Smooth muscle cell (in vitro differentiated cells): ENCODE measurements around the gene LELP1. TPM values are rescaled to one million over a fixed set of nuclear protein-coding genes. Genes with fewer than 3 reads are reported as not detected.
"Not testable (repeated sequence)": the region's sequence is repeated elsewhere in the genome, so short reads cannot be mapped to it uniquely, and the experiment has no call there.

Experiments
- DNase-seq: peaks from one replicate; lab custom pipeline; 2025; ENCODE audit not compliant: unreplicated experiment; lab: John Stamatoyannopoulos, UW
- H2AFZ ChIP-seq: fragments of 200-600 bp; sonication (generic); 2 replicates; pipeline ENCODE4 v1.6.0; 2016; ENCODE audit warnings: antibody characterized with exemption, low read depth, mild to moderate bottlenecking
- H3F3A ChIP-seq: fragments of 200-600 bp; sonication (generic); 2 replicates; pipeline ENCODE4 v1.6.0; 2017; ENCODE audit warnings: antibody characterized with exemption, low read depth
- H3K27ac ChIP-seq: fragments of 200-600 bp; sonication (generic); 2 replicates; pipeline ENCODE4 v1.5.1; 2016; ENCODE audit warnings: low read depth, mild to moderate bottlenecking
- H3K27me3 ChIP-seq: fragments of 200-600 bp; sonication (generic); 2 replicates; pipeline ENCODE4 v1.6.1; 2016; ENCODE audit warnings: low read depth, mild to moderate bottlenecking
- H3K36me3 ChIP-seq: fragments of 200-600 bp; sonication (generic); 2 replicates; pipeline ENCODE4 v1.5.1; 2016; ENCODE audit warnings: low read depth
- H3K4me1 ChIP-seq: fragments of 200-600 bp; sonication (generic); 2 replicates; pipeline ENCODE4 v1.5.1; 2016; ENCODE audit warnings: low read depth
- H3K4me2 ChIP-seq: fragments of 200-600 bp; sonication (generic); 2 replicates; pipeline ENCODE4 v1.6.0; 2016; ENCODE audit warnings: mild to moderate bottlenecking
- H3K4me3 ChIP-seq: fragments of 200-600 bp; sonication (generic); 2 replicates; pipeline ENCODE4 v1.5.1; 2016; ENCODE audit warnings: mild to moderate bottlenecking
- H3K79me2 ChIP-seq: fragments of 200-600 bp; sonication (generic); 2 replicates; pipeline ENCODE4 v1.6.0; 2016; ENCODE audit warnings: low read depth, mild to moderate bottlenecking
- H3K9ac ChIP-seq: fragments of 200-600 bp; sonication (generic); 2 replicates; pipeline ENCODE4 v1.6.0; 2016; ENCODE audit warnings: low read depth
- H3K9me3 ChIP-seq: fragments of 200-600 bp; sonication (generic); replicated peaks from 2 replicates; pipeline ENCODE4 v1.5.1; 2016; ENCODE audit warnings: low read depth
- H4K20me1 ChIP-seq: fragments of 200-600 bp; sonication (generic); 2 replicates; pipeline ENCODE4 v1.6.0; 2016; ENCODE audit warnings: low read depth
- CTCF ChIP-seq: fragments of 200-600 bp; sonication (generic); IDR thresholded peaks from 2 replicates; pipeline ENCODE4 v1.5.1; 2017; ENCODE audit warnings: borderline replicate concordance, mild to moderate bottlenecking, antibody characterized with exemption; ENCODE audit not compliant: insufficient read depth, poor library complexity, severe bottlenecking
- WGBS: methylation state at CpG from one replicate; pipeline ENCODE4 v1.1.7; 2016; ENCODE audit warnings: low lambda C conversion rate; 5-methylcytosine and 5-hydroxymethylcytosine counted together
- polyA plus RNA-seq: library from polyadenylated mRNA; unstranded; fragments of >200 nt; fragmentation: Nextera tagmentation; extraction: Ambion mirVana; gene quantifications from 2 replicates; pipeline ENCODE4 v1.2.1, GENCODE V29; 2016
- total RNA-seq: library from RNA; depleted of rRNA; stranded (reverse); fragments of >200 nt; gene quantifications from 2 replicates; pipeline ENCODE4 v1.2.3, GENCODE V29; 2014

Gene LELP1
- total and polyA plus RNA-seq, 2 experiments from 2014 or later, result not detected

- H3K36me3 ChIP-seq, H2AFZ ChIP-seq: not testable (repeated sequence)
Observed at GRCh38 chr1:153223040-153223891, 20.0 kb downstream of the LELP1 start.

GRCh38 chr1:153227810-153228209, 24.6 kb downstream of the LELP1 start:
- Histone ChIP-seq H3K27ac (no peak overlapping the region), H3F3A (no peaks in the 10 kb centered on the region), H2AFZ (no peak overlapping the region), H3K27me3 (no peaks in the 10 kb centered on the region), H3K79me2 (no peaks in the 10 kb centered on the region), H3K9ac (no peak overlapping the region), H3K9me3 (no peaks in the 10 kb centered on the region), H3K4me1 (no peaks in the 10 kb centered on the region), H4K20me1 (no peaks in the 10 kb centered on the region), H3K4me3 (no peak overlapping the region), H3K4me2 (no peak overlapping the region), H3K36me3 (no peaks in the 10 kb centered on the region)
- no peak for DNase-seq
- TF ChIP-seq CTCF, result no peak
- WGBS, result 66% methylated on average over 2 of the region's 2 CpGs

More at GRCh38 chr1:153223040-153223891, 20.0 kb downstream of the LELP1 start:
- not testable (repeated sequence) for H3K4me2 ChIP-seq, H3F3A ChIP-seq, DNase-seq, H3K4me1 ChIP-seq, H3K79me2 ChIP-seq, H4K20me1 ChIP-seq, H3K27ac ChIP-seq, H3K9ac ChIP-seq, H3K9me3 ChIP-seq, H3K4me3 ChIP-seq, H3K27me3 ChIP-seq
- TF ChIP-seq CTCF, result peak; percentile 49
- 59% methylated on average over 16 of the region's 16 CpGs for WGBS

GRCh38 chr1:153228491-153228890, 25.3 kb downstream of the LELP1 start:
- no peak overlapping the region for H3K4me2 ChIP-seq
- no peak overlapping the region for H3K9ac ChIP-seq
- no peaks in the 10 kb centered on the region for H3K9me3 ChIP-seq
- H3K36me3 ChIP-seq, result no peaks in the 10 kb centered on the region
- H3K4me1 ChIP-seq, result no peaks in the 10 kb centered on the region
- TF ChIP-seq CTCF, result no peak
- H4K20me1 ChIP-seq, result no peaks in the 10 kb centered on the region
- H3K4me3 ChIP-seq, result no peak overlapping the region
- H3K27ac ChIP-seq, result no peak overlapping the region
- no peak for DNase-seq
- no peaks in the 10 kb centered on the region for H3K79me2 ChIP-seq
- no peak overlapping the region for H2AFZ ChIP-seq
- WGBS, result 84% methylated on average over 1 of the region's 1 CpG
- no peaks in the 10 kb centered on the region for H3F3A ChIP-seq
- no peaks in the 10 kb centered on the region for H3K27me3 ChIP-seq
